Measurements from ENCODE around the gene CYBRD1. TPM values are rescaled to one million over a fixed set of nuclear protein-coding genes. Genes with fewer than 3 reads are reported as not detected.

Gene CYBRD1
- total RNA-seq (227 and 334 TPM in 2 replicates), polyA plus RNA-seq (132 and 250 TPM in 2 replicates), polyA minus RNA-seq (ENCODE audit: low replicate concordance) (111 and 159 TPM in 2 replicates)
- polyA plus RNA-seq (2012): 67.7 and 108 TPM in 2 replicates

DNA sequence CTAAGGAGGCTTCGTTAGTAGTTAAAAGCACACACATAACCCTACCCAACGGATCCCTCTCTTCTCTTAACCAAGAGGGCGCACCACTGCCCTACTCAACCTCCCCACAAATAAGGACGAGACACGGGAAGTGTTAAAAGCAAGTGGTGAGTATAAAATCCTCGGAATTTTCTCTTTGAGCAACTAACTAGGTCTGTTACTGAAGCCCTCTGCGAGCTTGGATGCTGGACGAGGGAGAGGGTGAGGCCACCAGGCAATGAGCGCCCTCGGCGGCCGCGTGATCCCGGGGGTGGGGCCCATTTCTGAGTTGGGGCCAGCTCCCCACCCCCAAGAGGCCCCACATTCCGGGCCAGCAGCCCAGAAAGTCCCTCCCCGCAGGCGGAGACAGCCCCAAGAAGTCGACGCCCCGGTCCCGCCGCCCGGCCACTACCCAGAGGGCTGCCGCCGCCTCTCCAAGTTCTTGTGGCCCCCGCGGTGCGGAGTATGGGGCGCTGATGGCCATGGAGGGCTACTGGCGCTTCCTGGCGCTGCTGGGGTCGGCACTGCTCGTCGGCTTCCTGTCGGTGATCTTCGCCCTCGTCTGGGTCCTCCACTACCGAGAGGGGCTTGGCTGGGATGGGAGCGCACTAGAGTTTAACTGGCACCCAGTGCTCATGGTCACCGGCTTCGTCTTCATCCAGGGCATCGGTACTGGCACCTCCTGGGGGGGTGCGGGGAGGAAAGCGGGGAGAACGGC is at the start of gene CYBRD1:
CYBRD1 (plus strand) TSS at position 423 of the 736 bp plus-strand sequence; CDS start at position 495, 72 bp downstream.
- no peaks in the 10 kb centered on the region for H4K20me1 ChIP-seq (ENCODE audit: control insufficient read depth, extremely low read depth, insufficient read depth, low read length)
- H3K4me2 ChIP-seq (ENCODE audit: extremely low read depth, insufficient read depth, low read length): peak within 1 kb of the TSS; percentile 87
- peak within 1 kb of the TSS; percentile 75 for H3K9ac ChIP-seq (ENCODE audit: insufficient read depth, low read length)
- H3K27ac ChIP-seq (ENCODE audit: insufficient read depth, low read length): peak within 1 kb of the TSS; percentile 78
- no peaks in the 10 kb centered on the region for H3K27me3 ChIP-seq (ENCODE audit: control insufficient read depth, insufficient read depth, low read length)
- H3K79me2 ChIP-seq (ENCODE audit: control insufficient read depth, insufficient read depth, low read length): peaks cover 30% of the 10 kb centered on the region
- peak; percentile 86 to 92 for DNase-seq (ENCODE audit: low read depth in 2 of 2)
- TF ChIP-seq CTCF (conservative IDR thresholded peaks at IDR 0.05 in 1 of 2, IDR thresholded peaks at IDR 0.05 in 1 of 2; ENCODE audit: low read depth in 1 of 2, low read length in 2 of 2) (peak in 1 of 2 donors; percentile 17), EZH2 (IDR thresholded peaks at IDR 0.05; ENCODE audit: low read length, missing control alignments) (no peak)
- H3K4me3 ChIP-seq (replicated peaks in 1 of 4; ENCODE audit: control extremely low read depth in 1 of 4, insufficient read depth in 1 of 4, low read depth in 3 of 4, low read length in 4 of 4): peak within 1 kb of the TSS; percentile 73 to 96 (median 90)
- no peaks in the 10 kb centered on the region for H3K36me3 ChIP-seq (ENCODE audit: control insufficient read depth, insufficient read depth, low read length)
- H2AFZ ChIP-seq (ENCODE audit: low read length): peak within 1 kb of the TSS; percentile 71
- H3K9me3 ChIP-seq (ENCODE audit: control insufficient read depth, insufficient read depth, low read depth, low read length): no peaks in the 10 kb centered on the region
- H3K4me1 ChIP-seq (ENCODE audit: control insufficient read depth, extremely low read depth, insufficient read depth, low read length): peaks cover 5% of the 10 kb centered on the region

DNA sequence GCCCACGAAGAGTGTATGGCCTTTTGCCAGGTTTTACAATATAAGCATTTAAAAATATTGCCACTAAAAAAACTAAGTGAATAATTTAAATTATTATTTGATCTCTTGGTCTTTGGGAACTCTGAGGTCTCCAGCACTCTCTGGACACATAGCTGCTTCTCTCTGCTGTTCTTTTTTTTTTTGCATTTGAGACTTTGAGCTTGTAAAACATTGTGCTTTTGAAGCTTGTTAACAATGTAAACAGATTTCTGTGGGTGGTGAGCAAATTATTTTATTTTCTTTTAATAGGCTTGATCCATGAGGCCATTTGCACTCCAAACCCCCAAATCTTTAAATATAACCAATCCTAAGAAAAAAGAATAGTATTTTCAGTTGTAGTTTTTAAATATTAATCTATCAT is 46.3 kb upstream of the CYBRD1 start:
- TF ChIP-seq EZH2 (IDR thresholded peaks at IDR 0.05; ENCODE audit: low read length, missing control alignments): no peak
- no peak for TF ChIP-seq CTCF (conservative IDR thresholded peaks at IDR 0.05 in 1 of 2, IDR thresholded peaks at IDR 0.05 in 1 of 2; ENCODE audit: low read depth in 1 of 2, low read length in 2 of 2)
- H3K9ac ChIP-seq (ENCODE audit: insufficient read depth, low read length): no peak overlapping the region
- H4K20me1 ChIP-seq (ENCODE audit: control insufficient read depth, extremely low read depth, insufficient read depth, low read length): no peaks in the 10 kb centered on the region
- H2AFZ ChIP-seq (ENCODE audit: low read length): no peak overlapping the region
- H3K27me3 ChIP-seq (ENCODE audit: control insufficient read depth, insufficient read depth, low read length): no peaks in the 10 kb centered on the region
- H3K36me3 ChIP-seq (ENCODE audit: control insufficient read depth, insufficient read depth, low read length): no peaks in the 10 kb centered on the region
- H3K4me1 ChIP-seq (ENCODE audit: control insufficient read depth, extremely low read depth, insufficient read depth, low read length): no peaks in the 10 kb centered on the region
- no peak overlapping the region for H3K27ac ChIP-seq (ENCODE audit: insufficient read depth, low read length)
- no peaks in the 10 kb centered on the region for H3K79me2 ChIP-seq (ENCODE audit: control insufficient read depth, insufficient read depth, low read length)
- no peak overlapping the region for H3K4me3 ChIP-seq (replicated peaks in 1 of 4; ENCODE audit: control extremely low read depth in 1 of 4, insufficient read depth in 1 of 4, low read depth in 3 of 4, low read length in 4 of 4)
- no peak overlapping the region for H3K4me2 ChIP-seq (ENCODE audit: extremely low read depth, insufficient read depth, low read length)
- no peaks in the 10 kb centered on the region for H3K9me3 ChIP-seq (ENCODE audit: control insufficient read depth, insufficient read depth, low read depth, low read length)
- DNase-seq (ENCODE audit: low read depth in 2 of 2): no peak

- H3K79me2 ChIP-seq (ENCODE audit: control insufficient read depth, insufficient read depth, low read length): no peaks in the 10 kb centered on the region
- H3K4me3 ChIP-seq (replicated peaks in 1 of 4; ENCODE audit: control extremely low read depth in 1 of 4, insufficient read depth in 1 of 4, low read depth in 3 of 4, low read length in 4 of 4): no peak overlapping the region
- H3K27ac ChIP-seq (ENCODE audit: insufficient read depth, low read length): no peak overlapping the region
- no peaks in the 10 kb centered on the region for H3K4me1 ChIP-seq (ENCODE audit: control insufficient read depth, extremely low read depth, insufficient read depth, low read length)
- no peak overlapping the region for H3K4me2 ChIP-seq (ENCODE audit: extremely low read depth, insufficient read depth, low read length)
- H3K27me3 ChIP-seq (ENCODE audit: control insufficient read depth, insufficient read depth, low read length): no peaks in the 10 kb centered on the region
- no peak for TF ChIP-seq EZH2 (IDR thresholded peaks at IDR 0.05; ENCODE audit: low read length, missing control alignments)
- no peak for TF ChIP-seq CTCF (conservative IDR thresholded peaks at IDR 0.05 in 1 of 2, IDR thresholded peaks at IDR 0.05 in 1 of 2; ENCODE audit: low read depth in 1 of 2, low read length in 2 of 2)
- no peak overlapping the region for H3K9ac ChIP-seq (ENCODE audit: insufficient read depth, low read length)
- H3K36me3 ChIP-seq (ENCODE audit: control insufficient read depth, insufficient read depth, low read length): no peaks in the 10 kb centered on the region
- peak in 1 of 2 donors; percentile 76 for DNase-seq (ENCODE audit: low read depth in 2 of 2)
- no peak overlapping the region for H2AFZ ChIP-seq (ENCODE audit: low read length)
- no peaks in the 10 kb centered on the region for H4K20me1 ChIP-seq (ENCODE audit: control insufficient read depth, extremely low read depth, insufficient read depth, low read length)
- H3K9me3 ChIP-seq (ENCODE audit: control insufficient read depth, insufficient read depth, low read depth, low read length): no peaks in the 10 kb centered on the region
Measured at GRCh38 chr2:171478345-171478744, 43.9 kb upstream of the CYBRD1 start.
